HUES48 (cell line): Measurements from ENCODE around the gene PYM1.
A peak's percentile ranks its signal among the peaks of the same experiment; 100 is the strongest.

Source experiments
- H3K27ac ChIP-seq: one replicate; pipeline ENCODE4 v1.7.0; 2013; ENCODE audit warnings: low read depth, low read length, inconsistent platforms
- H3K27me3 ChIP-seq: 2 replicates; pipeline ENCODE4 v1.6.1; 2013; ENCODE audit warnings: mild to moderate bottlenecking, low read length; ENCODE audit not compliant: control insufficient read depth, insufficient read depth
- H3K36me3 ChIP-seq: 2 replicates; pipeline ENCODE4 v1.6.1; 2013; ENCODE audit warnings: low read length; ENCODE audit not compliant: control insufficient read depth, insufficient read depth
- H3K4me1 ChIP-seq: 2 replicates; pipeline ENCODE4 v1.6.1; 2013; ENCODE audit warnings: mild to moderate bottlenecking, low read length; ENCODE audit not compliant: control insufficient read depth, insufficient read depth
- H3K4me3 ChIP-seq: 2 replicates; pipeline ENCODE4 v1.5.1; 2013; ENCODE audit warnings: mild to moderate bottlenecking, low read depth, low read length
- H3K9ac ChIP-seq: 2 replicates; pipeline ENCODE4 v1.6.1; 2013; ENCODE audit warnings: mild to moderate bottlenecking, low read depth, low read length, moderate library complexity
- H3K9me3 ChIP-seq: 2 replicates; pipeline ENCODE4 v1.6.1; 2013; ENCODE audit warnings: low read length; ENCODE audit not compliant: control insufficient read depth, insufficient read depth

Gene PYM1

DNA sequence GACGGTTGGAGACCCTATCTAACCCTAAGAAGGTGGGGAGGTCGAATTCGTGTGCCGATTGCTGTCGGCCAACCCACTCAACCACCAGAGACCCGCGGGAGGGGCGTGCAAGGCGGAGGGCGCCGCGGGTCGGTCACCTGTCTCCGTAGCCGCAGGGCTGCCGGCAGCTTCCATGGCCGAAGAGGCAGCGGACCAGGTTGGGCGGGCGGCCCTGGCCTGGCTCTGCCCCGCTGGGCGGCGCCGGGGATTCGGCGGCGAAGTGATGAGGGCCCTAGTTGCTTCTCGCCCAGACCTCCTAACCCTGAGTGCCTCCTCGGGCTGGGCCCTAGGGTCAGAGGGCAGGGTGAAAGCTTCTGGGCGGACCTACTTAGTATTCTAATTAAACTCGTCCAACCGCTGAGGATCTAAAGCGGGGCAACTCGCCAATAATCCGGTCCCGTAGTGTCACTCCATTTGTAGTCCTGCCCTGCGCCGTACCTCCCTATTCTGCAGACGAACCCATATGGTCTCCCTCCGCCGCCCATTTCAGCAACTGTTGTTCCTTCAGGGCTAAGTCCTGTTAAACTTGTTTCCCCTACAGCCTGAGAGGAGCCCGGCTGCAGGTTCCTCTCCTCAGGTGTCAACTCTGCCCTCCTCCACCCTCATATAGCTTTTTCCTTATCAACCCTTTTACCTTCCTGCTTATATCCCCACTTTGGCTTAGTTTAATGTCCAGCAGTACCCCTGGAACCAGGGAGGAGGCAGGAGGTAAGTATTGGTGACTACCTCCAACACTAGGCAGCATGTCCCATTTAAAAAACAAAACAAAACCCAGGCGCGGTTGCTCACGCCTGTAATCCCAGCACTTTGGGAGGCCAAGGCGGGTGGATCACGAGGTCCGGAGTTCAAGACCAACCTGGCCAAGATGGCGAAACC lies at the start of gene PYM1:
PYM1 (minus strand) TSS at position 307 of the 915 bp plus-strand sequence; CDS start at position 174, 133 bp downstream.
- H3K27me3 ChIP-seq: peaks cover 10% of the 10 kb centered on the region
- H3K4me3 ChIP-seq: peak within 1 kb of the TSS; percentile 87
- H3K36me3 ChIP-seq: peaks cover 19% of the 10 kb centered on the region
- no peaks in the 10 kb centered on the region for H3K9me3 ChIP-seq
- peak within 1 kb of the TSS; percentile 97 for H3K27ac ChIP-seq
- peaks cover 21% of the 10 kb centered on the region for H3K4me1 ChIP-seq
- peak within 1 kb of the TSS; percentile 79 for H3K9ac ChIP-seq

DNA sequence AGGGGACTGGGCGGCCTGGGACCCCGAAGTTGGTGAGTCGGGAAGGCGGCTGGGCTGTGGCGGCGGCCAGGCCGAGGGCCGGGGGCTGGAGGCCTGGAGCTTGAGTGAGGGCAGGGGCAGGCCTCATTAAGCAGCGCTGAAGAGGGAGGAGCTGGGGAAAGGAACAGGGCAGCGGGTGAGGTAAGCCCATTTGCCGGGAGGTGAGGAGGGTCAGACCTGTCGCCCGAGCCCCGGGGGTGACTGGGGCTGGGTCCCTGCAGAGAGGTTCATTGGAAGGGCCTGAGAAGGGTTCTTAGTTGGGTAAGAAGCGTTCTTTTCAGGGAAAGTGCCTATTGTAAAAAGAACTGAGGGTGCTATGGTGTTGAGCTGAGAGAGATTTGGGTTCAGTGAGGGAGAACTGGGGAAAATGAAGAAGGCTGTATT lies 46.6 kb upstream of the PYM1 start:
- Histone ChIP-seq H3K27me3 (no peaks in the 10 kb centered on the region), H3K4me1 (peaks cover 7% of the 10 kb centered on the region; the same call in 1 of the 2 replicates), H3K9me3 (no peaks in the 10 kb centered on the region), H3K27ac (peak overlapping the region; percentile 88), H3K9ac (peak overlapping the region; percentile 57), H3K4me3 (peak overlapping the region; percentile 81), H3K36me3 (peaks cover 37% of the 10 kb centered on the region)

DNA sequence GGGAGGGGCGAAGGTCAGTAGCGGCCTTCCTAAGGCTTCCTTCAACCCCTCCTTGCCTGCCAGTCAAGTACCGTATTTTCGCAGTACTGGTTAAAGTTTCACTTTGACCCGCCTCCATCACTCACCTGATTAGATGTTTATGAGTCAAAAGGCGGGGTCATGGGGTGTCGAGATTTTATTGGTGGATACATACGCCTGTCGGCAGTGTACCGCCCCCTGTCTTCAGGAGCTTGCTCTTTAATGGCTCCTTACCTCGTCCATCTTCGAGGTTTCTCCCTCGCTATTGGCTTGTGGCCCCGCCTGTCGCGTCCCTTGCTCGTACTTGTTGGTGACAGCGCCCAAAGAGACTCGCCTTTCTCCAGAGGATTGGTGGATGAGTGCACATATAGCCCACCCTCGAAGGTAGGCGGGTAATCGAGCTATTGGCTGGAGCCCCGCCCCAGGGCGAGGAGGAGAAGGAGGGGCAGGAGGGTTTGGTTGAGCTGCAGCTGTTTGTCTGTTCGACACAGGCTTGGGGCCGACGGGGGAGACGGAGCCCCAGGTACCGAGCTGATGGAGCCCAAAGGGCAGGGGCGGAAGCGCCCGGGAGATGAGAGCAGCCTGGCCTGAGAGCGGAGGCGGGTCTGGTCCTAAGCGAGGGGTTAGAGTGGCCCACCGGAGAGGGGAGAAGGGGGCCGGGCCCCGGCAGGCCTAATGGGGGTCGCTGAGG lies 46.1 kb upstream of the PYM1 start, which contains the start of gene RAB5B:
RAB5B (plus strand) TSS at position 480 of the 709 bp plus-strand sequence. CDS start 12,883 bp downstream, outside the sequence.
- Histone ChIP-seq H3K4me3 (peak within 1 kb of the TSS; percentile 81), H3K27ac (peak within 1 kb of the TSS; percentile 90), H3K36me3 (peaks cover 39% of the 10 kb centered on the region), H3K9me3 (no peaks in the 10 kb centered on the region), H3K27me3 (no peaks in the 10 kb centered on the region), H3K9ac (peak within 1 kb of the TSS; percentile 57), H3K4me1 (peaks cover 7% of the 10 kb centered on the region; the same call in 1 of the 2 replicates)

DNA sequence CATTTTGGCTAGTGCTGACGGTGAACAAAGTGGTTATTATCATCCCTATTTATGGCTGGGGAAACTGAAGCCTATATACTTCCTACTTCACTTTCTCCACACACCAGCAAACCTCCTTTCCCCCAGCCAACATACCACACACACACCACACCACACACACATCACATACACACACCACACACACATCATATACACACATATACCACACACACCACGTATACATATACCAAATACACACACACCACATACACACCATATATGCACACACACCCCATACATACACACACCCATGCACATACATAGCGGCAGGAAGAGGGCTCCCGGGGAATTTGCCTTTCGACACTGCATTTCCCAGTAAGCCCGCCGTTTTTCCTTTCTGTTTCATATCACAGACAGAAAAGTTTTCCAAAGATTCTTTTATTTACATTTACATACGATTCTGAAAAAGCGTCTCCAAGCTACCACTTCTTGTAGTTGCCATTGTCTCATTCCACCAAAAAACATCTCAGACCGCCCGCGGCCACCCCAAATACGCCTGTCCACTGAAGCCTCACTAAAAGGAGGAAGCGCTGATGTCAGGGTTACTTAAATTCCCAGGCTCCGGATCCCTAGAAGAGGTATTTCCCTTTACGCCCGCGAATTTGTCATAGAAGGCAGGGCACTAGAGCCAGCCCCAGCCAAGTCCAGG lies 45.4 kb upstream of the PYM1 start:
- Histone ChIP-seq H3K9ac (no peak overlapping the region), H3K27me3 (no peaks in the 10 kb centered on the region), H3K9me3 (no peaks in the 10 kb centered on the region), H3K27ac (peak overlapping the region; percentile 90), H3K4me1 (peaks cover 7% of the 10 kb centered on the region; the same call in 1 of the 2 replicates), H3K36me3 (peaks cover 44% of the 10 kb centered on the region), H3K4me3 (peak overlapping the region; percentile 53)

DNA sequence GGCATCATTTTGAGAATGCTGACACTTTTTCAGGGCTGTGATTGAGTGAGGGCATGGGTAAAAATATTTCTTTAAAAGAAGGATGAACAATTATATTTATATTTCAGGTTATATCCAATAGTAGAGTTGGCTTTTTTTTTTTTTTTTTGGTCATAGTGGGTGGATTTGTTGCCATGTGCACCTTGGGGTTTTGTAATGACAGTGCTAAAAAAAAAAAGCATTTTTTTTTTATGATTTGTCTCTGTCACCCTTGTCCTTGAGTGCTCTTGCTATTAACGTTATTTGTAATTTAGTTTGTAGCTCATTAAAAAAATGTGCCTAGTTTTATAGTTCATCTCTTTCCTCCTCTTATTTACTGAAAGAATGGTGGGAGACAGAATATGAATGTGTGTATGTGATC lies 44.8 kb upstream of the PYM1 start:
- peak overlapping the region; percentile 90 for H3K27ac ChIP-seq
- H3K9me3 ChIP-seq: no peaks in the 10 kb centered on the region
- no peak overlapping the region for H3K9ac ChIP-seq
- peaks cover 46% of the 10 kb centered on the region for H3K36me3 ChIP-seq
- H3K27me3 ChIP-seq: no peaks in the 10 kb centered on the region
- H3K4me1 ChIP-seq: peaks cover 10% of the 10 kb centered on the region
- H3K4me3 ChIP-seq: peak overlapping the region; percentile 53

DNA sequence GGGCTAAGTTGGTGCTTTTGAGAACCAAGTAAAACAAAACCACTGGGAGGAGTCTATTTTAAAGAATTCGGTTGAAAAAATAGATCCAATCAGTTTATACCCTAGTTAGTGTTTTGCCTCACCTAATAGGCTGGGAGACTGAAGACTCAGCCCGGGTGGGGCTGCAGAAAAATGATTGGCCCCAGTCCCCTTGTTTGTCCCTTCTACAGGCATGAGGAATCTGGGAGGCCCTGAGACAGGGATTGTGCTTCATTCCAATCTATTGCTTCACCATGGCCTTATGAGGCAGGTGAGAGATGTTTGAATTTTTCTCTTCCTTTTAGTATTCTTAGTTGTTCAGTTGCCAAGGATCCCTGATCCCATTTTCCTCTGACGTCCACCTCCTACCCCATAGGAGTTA lies 44.3 kb upstream of the PYM1 start:
- H3K27me3 ChIP-seq: no peaks in the 10 kb centered on the region
- no peak overlapping the region for H3K4me3 ChIP-seq
- H3K9ac ChIP-seq: no peak overlapping the region
- H3K27ac ChIP-seq: peak overlapping the region; percentile 37
- H3K9me3 ChIP-seq: no peaks in the 10 kb centered on the region
- peaks cover 46% of the 10 kb centered on the region for H3K36me3 ChIP-seq
- peaks cover 11% of the 10 kb centered on the region for H3K4me1 ChIP-seq

DNA sequence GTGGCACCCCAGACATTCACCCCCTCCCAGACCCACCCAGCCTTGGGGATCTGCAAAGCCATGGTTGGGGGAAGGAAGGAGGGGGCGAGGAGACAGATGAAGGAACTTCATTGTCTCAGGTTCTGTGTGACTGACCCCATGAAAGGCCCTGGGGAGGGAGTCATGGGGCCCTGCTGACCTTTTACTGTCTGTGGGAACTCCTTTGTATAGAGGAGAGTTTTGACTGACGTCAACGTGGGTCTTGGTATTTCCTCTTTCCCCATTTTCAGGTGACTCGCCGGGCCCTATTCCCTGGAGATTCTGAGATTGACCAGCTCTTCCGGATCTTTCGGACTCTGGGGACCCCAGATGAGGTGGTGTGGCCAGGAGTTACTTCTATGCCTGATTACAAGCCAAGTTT lies 43.1 kb upstream of the PYM1 start:
- Histone ChIP-seq H3K9ac (no peak overlapping the region), H3K4me3 (no peak overlapping the region), H3K27ac (no peak overlapping the region), H3K27me3 (no peaks in the 10 kb centered on the region), H3K9me3 (no peaks in the 10 kb centered on the region), H3K4me1 (peaks cover 17% of the 10 kb centered on the region), H3K36me3 (peaks cover 46% of the 10 kb centered on the region)

DNA sequence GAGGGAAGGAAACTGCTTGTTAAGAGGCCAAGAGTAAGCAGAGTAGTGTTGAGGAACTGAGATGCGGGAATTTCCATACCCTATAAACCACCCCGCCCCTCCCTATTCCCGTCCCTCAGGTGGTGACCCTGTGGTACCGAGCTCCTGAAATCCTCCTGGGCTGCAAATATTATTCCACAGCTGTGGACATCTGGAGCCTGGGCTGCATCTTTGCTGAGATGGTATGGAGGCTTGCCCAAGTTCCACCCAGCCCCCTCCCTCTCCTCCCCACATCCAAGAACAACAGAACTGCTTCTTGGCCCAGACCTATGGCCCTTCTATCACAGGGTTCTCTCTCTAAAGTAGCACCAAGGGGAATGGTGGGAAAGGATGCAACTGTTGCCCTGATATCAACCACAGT lies 41.7 kb upstream of the PYM1 start:
- Histone ChIP-seq H3K4me3 (no peak overlapping the region), H3K27ac (no peak overlapping the region), H3K36me3 (peaks cover 46% of the 10 kb centered on the region), H3K9me3 (no peaks in the 10 kb centered on the region), H3K27me3 (no peaks in the 10 kb centered on the region), H3K9ac (no peak overlapping the region), H3K4me1 (peaks cover 23% of the 10 kb centered on the region)

DNA sequence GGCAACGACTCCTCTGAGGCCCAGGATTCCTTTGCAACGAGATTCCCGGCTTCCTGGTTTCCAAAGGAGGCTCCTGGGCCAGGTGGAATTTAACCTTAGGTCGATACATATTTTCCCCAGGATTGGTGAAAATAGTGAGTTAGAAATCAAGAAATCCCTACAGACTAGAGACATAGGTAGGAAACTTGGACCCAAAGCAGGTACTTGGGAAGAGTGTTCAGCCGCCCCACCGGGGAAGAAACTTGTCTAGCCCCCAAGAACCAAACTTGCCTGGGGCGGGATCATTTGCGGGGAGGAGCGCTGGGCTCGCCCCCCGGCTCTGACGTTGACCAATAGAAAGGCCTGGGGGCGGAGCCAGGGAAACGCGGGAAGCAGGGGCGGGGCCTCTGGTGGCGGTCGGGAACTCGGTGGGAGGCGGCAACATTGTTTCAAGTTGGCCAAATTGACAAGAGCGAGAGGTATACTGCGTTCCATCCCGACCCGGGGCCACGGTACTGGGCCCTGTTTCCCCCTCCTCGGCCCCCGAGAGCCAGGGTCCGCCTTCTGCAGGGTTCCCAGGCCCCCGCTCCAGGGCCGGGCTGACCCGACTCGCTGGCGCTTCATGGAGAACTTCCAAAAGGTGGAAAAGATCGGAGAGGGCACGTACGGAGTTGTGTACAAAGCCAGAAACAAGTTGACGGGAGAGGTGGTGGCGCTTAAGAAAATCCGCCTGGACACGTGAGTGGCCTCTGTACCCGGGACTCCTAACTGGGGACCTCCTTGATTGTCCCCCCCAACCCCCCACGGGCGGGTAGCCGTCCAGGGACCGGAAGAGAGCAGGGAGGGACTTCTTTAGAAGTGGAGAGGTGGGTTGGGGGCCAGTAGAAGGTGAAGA lies 39.0 kb upstream of the PYM1 start, which contains the start of gene CDK2:
CDK2 (plus strand) TSS at position 423 of the 874 bp plus-strand sequence; CDS start at position 602, 179 bp downstream.
- H3K4me3 ChIP-seq: peak within 1 kb of the TSS; percentile 93
- H3K36me3 ChIP-seq: peaks cover 36% of the 10 kb centered on the region
- no peaks in the 10 kb centered on the region for H3K27me3 ChIP-seq
- no peaks in the 10 kb centered on the region for H3K9me3 ChIP-seq
- H3K4me1 ChIP-seq: peaks cover 16% of the 10 kb centered on the region
- peak within 1 kb of the TSS; percentile 92 for H3K27ac ChIP-seq
- H3K9ac ChIP-seq: peak within 1 kb of the TSS; percentile 79

DNA sequence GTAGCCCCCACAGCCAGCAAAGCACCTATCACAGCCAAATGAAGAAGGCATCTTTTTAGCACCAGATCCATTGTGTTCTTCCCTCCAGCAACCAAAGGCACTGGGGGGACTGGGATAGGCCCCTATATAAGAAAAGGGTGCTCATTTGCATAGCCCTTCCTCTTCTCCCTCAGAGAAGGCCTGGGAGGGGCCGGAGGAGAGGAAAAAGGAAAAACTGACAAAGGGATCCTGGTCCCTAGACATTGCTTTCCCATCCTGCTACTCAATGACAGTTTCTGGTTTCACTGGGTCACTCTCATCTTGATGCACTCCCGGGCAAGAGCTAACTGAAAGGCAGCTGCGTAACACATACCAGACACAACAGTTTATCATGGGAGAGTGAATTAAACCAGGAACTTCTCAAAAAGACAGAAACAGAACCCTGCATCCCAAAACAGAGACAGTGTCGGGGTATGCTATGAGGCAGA lies 38.3 kb upstream of the PYM1 start, which contains the start of gene PMEL:
PMEL (minus strand) TSS at position 102 of the 467 bp plus-strand sequence; CDS start at position 71, 31 bp downstream.
- Histone ChIP-seq H3K27ac (peak within 1 kb of the TSS; percentile 92), H3K36me3 (peaks cover 34% of the 10 kb centered on the region), H3K4me1 (peaks cover 16% of the 10 kb centered on the region), H3K9me3 (no peaks in the 10 kb centered on the region), H3K27me3 (no peaks in the 10 kb centered on the region), H3K9ac (peak within 1 kb of the TSS; percentile 79), H3K4me3 (peak within 1 kb of the TSS; percentile 93)
